ENCODE measurements around the gene NUFIP2.
A peak's percentile ranks its signal among the peaks of the same experiment; 100 is the strongest.
"Not testable (repeated sequence)": the region's sequence is repeated elsewhere in the genome, so short reads cannot be mapped to it uniquely, and the experiment has no call there.

Gene NUFIP2, protein sequence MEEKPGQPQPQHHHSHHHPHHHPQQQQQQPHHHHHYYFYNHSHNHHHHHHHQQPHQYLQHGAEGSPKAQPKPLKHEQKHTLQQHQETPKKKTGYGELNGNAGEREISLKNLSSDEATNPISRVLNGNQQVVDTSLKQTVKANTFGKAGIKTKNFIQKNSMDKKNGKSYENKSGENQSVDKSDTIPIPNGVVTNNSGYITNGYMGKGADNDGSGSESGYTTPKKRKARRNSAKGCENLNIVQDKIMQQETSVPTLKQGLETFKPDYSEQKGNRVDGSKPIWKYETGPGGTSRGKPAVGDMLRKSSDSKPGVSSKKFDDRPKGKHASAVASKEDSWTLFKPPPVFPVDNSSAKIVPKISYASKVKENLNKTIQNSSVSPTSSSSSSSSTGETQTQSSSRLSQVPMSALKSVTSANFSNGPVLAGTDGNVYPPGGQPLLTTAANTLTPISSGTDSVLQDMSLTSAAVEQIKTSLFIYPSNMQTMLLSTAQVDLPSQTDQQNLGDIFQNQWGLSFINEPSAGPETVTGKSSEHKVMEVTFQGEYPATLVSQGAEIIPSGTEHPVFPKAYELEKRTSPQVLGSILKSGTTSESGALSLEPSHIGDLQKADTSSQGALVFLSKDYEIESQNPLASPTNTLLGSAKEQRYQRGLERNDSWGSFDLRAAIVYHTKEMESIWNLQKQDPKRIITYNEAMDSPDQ

DNA sequence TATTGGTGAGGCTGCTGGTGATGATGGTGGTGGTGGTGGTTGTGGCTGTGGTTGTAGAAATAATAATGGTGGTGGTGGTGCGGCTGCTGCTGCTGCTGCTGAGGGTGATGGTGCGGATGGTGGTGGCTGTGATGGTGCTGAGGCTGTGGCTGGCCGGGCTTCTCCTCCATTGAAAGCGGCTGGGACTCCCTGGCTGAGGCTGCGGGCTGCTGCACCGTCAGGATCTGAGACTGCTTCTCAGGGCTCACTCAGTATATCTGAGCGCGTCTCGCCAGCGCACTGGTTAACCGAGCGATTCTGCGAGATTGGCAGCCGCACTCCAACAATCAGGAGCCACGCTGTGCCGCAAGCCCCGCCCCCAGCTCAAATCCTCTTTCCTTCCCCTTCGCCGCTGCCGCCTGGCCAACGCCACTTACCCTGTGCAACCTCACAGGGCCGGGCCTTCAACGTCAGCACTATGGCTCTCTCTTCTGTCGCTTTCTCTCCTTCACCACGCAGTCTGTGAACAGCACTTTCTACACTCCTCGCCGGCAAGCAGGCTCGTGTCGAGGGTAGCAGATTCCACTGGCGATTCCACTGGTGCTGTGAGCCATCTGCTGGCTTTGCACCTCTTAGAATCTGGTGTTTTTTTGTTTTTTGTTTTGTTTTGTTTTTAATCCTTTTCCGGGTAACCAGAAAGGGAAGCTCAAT, at the start of gene NUFIP2:
Gene NUFIP2, minus strand, starts transcription at position 259 of the 690 bp plus-strand sequence. Its CDS starts 89 bp downstream, at position 170.
- peak; percentile 99 for DNase-seq

DNA sequence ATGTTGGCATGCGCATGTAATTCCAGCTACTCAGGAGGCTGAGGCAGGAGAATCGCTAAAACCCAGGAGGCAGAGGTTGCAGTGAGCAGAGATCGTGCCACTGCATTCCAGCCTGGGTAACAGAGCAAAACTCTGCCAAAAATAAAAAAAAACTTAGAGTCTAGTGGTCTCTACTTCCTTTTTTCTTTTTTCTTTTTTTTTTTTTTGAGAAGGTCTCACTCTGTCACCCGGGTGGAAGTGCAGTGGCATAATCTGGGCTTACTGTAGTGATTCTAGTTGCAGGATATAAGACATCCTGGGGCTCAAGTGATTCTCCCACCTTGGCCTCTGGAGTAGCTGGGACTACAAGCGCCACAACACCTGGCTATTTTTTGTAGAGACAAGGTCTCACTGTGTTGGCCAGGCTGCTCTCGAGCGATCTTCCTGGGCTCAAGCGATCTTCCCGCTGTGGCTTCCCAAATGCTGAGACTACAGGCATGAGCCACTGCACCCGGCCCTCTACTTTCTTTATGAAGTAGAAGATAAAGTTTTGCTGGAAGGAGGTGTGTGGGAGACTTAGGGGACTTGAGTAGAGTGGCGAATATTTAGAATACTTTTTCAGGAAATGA, 48.3 kb upstream of the NUFIP2 start:
- no peak for DNase-seq

DNA sequence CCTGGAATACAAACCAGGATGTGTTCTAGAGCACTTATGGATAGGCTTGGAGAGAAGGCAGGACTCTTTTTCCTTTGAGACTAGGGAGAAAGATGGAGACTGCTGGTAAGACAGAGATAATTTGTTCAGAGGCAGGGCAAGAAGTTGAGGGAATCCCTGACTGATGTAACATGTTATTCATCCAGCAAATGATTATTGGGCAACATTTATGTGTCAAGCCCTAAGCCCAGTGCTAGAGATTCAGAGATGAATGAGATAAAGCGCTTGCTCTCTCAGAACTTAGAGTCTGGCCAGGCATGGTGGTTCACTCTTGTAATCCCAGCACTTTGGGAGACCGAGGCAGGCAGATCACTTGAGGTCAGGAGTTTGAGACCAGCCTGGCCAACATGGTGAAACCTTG, 47.8 kb upstream of the NUFIP2 start:
- DNase-seq: no peak

GRCh38 chr17:29339016-29339415, 45.1 kb upstream of the NUFIP2 start:
- not testable (repeated sequence) for DNase-seq

DNA sequence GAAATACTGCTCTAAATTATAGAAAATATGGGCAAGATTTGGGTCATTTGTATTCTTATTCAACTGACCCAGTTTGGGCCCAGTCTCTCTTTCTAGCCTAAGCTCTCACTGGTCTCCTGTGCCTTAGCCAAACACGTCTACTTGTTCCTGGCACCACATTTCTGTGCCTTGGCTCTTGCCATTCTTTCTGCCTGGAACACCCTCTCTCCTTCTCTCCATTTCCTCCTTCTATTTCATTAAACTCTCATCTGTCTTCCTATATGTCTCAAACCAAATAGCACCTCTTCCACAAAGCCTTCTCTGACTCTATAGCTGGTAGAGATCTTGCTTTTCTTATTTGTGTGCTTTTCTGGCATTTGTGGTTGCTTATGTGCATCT, 37.7 kb upstream of the NUFIP2 start:
- DNase-seq: no peak

DNA sequence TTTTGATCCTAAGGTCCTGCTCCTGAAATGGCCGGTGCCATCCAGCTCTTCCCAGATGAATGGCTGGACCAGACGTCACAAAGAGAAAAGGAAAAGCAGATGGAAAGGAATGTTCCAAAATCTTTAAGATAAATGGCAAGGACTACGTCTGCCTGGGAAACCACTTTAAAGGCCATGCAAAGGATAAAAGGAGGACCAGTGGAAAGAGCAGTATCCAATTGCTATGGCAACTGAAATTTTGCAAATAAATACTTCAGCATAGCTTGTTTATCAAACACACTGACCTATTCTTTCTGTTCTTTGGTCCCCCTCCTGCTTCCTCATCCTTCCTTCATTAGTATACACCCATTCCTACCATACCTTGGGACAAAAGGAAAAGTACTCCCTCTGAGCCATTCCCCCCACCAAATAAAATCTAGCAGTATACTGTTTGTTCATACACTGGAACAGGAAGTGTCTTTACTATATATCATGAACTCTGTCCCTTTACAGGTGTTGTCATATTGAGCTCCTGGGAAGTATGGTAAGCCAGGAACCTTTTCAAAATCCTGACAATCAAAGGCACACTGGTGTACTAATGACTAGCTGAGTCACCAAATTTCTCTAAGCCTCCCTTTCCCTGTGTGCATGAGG, 37.2 kb upstream of the NUFIP2 start:
- DNase-seq: no peak

DNA sequence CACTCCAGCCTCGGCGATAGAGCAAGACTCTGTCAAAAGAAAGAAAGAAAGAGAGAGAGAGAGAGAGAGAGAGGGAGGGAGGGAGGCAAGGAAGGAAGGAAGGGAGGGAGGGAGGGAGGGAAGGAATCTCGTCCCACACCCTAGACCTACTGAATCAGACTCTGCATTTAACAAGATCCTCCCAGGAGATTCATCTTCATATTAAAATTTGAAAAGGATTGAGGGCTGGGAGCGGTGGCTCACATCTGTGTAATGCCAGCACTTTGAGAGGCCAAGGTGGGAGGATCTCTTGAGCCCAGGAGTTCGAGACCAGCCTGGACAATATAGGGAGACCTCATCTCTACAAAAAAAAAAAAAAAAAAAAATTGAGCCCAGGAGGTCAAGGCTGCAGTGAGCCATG, 33.5 kb upstream of the NUFIP2 start:
- DNase-seq: no peak

DNA sequence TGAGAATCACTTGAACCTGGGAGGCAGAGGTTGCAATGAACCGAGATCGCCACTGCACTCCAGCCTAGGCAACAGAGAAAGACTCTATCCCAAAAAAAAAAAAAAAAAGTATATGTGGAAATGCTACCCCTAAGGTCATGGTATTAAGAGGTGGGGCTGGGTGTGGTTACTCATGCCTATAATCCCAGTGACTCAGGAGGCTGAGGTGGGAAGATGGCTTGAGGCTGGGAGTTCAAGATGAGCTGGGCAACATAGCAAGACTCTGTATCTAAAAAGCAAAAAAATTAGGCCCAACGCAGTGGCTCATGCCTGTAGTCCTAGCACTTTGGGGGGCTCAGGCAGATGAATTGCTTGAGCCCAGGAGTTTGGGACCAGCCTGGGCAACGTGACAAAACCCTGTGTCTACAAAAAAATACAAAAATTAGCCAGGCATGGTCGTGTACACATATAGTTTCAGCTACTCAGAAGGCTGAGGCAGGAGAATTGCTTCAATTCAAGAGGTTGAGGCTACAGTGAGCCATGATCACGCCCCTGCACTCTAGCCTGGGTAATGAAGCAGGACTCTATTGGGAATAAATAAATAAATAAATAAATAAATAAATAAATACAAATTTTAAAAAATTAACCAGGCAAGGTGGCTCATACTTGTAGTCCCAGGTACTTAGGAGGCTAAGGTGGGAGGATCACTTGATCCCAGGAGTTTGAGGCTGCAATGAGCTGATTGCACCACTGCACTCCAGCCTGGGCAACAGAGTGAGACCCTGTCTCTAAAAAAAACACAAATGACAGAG, 32.3 kb upstream of the NUFIP2 start:
- DNase-seq: no peak

DNA sequence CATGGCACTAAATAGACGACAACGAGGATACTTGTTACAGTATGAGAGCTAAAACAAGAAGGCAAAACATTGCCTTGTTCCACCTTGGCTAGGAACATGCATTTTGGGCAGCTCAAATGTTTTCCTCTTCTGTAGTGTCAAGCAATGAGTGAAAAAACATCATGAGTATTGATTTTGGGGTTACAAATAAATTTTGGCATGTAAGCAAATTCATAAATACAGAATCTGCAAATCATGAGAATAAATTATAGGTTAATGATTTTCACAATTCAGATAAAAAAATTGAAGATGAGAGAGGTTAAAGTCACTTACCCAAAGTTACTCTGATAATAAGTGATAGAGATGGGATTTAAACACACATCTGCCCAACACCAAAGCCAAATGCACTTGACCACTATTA, 28.4 kb upstream of the NUFIP2 start:
- DNase-seq: no peak

GRCh38 chr17:29303386-29303785, 9.4 kb upstream of the NUFIP2 start:
- DNase-seq: no peak

DNA sequence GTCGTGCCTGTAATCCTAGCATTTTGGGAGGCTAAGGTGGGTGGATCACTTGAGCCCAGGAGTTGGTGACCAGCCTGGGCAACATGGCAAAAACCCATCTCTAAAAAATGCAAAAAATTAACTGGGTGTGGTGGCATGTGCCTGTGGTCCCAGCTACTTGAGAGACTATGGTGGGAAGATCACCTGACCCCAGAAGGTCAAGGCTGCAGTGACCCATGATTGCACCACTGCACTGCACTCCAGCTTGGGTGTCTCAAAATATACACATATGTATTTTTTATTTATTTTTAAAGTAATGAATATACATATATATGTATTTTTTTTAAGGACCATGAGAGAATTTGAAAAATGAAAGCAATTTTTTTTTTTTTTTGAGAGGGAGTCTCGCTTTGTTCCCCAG, 5.1 kb upstream of the NUFIP2 start:
- DNase-seq: no peak

- no peak for DNase-seq
Measured at GRCh38 chr17:29295420-29295819, 1.5 kb upstream of the NUFIP2 start.

DNA sequence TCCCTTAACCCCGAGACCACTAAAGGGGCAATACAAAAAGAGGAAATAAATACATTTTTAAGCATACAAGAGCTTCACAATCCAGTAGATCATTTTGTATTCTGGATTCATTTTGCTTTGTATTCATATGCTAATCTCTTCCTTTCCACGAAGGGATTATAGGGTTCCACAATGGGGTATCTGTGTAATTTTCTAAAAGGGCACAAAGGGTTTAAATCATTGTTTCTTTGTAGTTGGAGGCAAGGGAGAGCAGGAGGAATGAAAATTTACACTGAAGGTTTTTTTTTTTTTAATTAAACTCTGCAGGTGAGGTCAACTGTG, 592 bp upstream of the NUFIP2 start:
- no peak for DNase-seq

GRCh38 chr17:29292992-29293889, 707 bp downstream of the NUFIP2 start:
- peak; percentile 65 for DNase-seq

- DNase-seq: peak; percentile 52
Measured at GRCh38 chr17:29292071-29292991, 1.6 kb downstream of the NUFIP2 start.

DNA sequence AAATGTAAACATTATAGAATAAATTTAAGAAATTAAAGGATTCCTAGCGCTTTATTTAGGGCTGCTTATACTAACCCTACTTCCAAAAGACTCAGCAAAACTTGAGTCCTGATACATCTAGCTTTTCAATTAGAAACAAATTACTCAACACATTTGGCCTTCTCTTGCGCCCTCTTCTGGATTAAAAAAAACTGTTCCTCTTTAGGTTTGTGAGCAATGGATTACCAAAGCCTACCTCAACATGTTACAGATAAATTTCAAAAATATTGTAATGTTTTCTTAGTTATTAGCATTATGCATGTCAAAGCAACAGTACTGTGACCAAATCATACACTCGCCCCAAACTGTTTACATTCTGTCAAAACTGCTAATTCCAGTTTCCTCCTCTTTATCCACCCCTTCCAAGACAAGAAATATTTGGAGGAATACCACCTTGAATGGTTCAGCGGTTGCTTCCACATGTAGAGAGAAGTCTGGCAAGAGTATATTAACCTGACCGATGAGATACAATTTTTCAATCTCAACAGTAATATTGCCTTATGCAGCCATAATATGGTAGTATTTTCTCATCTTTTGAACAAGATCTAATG, 2.7 kb downstream of the NUFIP2 start:
- DNase-seq: no peak

DNA sequence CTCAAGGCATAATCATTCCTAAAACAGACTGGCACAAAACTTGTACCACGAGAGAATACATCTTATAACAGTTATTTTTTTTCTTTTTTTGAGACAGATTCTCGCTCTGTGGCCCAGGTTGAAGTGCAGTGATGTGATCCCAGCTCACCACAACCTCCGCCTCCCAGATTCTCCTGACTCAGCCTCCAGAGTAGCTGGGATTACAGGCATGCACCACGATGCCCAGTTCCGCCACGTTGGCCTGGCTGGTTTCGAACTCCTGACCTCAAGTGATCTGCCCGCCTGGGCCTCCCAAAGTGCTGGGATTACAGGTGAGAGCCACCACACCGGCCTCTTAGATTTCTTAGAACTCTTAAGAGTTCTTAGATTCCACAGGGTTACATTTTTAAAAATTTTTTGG, 4.1 kb downstream of the NUFIP2 start:
- DNase-seq: no peak

DNA sequence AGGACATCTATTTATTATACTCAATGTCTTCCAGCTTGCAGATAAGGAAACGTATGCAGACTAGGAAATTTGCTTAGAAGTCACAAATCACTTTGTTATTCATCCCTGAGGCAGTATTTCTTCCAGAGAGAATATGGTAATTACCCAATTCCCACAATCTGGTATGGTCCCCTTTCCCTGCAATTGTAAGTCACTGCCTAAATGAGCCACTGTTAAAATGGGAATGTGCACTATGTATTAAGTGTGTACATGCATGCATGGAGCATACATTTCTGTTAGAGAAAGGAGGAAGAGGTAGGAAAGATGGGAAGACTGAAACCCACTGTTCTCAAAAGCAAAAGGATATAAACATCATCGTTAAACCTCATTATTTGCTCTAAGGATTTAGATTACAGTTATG, 10.0 kb downstream of the NUFIP2 start:
- DNase-seq: no peak

- no peak for DNase-seq
Measured at GRCh38 chr17:29283496-29283895, 10.5 kb downstream of the NUFIP2 start.
